Esophagus squamous epithelium (tissue), 5 donors: ENCODE measurements around the gene UBE2Q2. TPM values are rescaled to one million over a fixed set of nuclear protein-coding genes. Genes with fewer than 3 reads are reported as not detected.
"Not testable (repeated sequence)": the region's sequence is repeated elsewhere in the genome, so short reads cannot be mapped to it uniquely, and the experiment has no call there.

Source experiments
- DNase-seq: peaks from one replicate; lab custom pipeline; 2025; lab: John Stamatoyannopoulos, UW
- H3K27ac ChIP-seq, 4 donors: fragments of 200-600 bp; sonication (generic); one replicate each; pipeline ENCODE4 v1.5.1; 2016 to 2019; ENCODE audit warnings: mild to moderate bottlenecking in 1 of 4
- H3K27me3 ChIP-seq, 4 donors: fragments of 200-600 bp; sonication (generic); 1 replicate in 3 of 4; 2 replicates in 1 of 4; pipeline versions ENCODE4 v1.5.1 to v1.6.0; 2017 to 2021; ENCODE audit warnings: antibody characterized with exemption in 1 of 4
- H3K36me3 ChIP-seq, 3 donors: fragments of 200-600 bp; sonication (generic); one replicate each; pipeline ENCODE4 v1.5.1; 2016 to 2019
- H3K4me1 ChIP-seq, 3 donors: fragments of 200-600 bp; sonication (generic); one replicate each; pipeline ENCODE4 v1.5.1; 2017 to 2019
- H3K4me3 ChIP-seq, 4 donors: fragments of 200-600 bp; sonication (generic); 1 replicate in 3 of 4; 2 replicates in 1 of 4; pipeline ENCODE4 v1.5.1; 2016 to 2019; ENCODE audit warnings: mild to moderate bottlenecking in 2 of 4, moderate library complexity in 1 of 4
- H3K9me3 ChIP-seq, 3 donors: fragments of 200-600 bp; sonication (generic); one replicate each; pipeline ENCODE4 v1.5.1; 2016 to 2019
- CTCF ChIP-seq, 6 experiments: fragments of 450-650 bp in 4 of 6; fragments of 200-600 bp in 2 of 6; sonication (generic) in 2 of 6; IDR thresholded peaks; one replicate each; pipeline ENCODE4 v1.5.1; 2016 to 2019; ENCODE audit warnings: antibody characterized with exemption in 6 of 6, mild to moderate bottlenecking in 4 of 6, moderate library complexity in 4 of 6
- POLR2A ChIP-seq, 4 donors: fragments of 450-650 bp; IDR thresholded peaks; one replicate each; pipeline ENCODE4 v1.6.1; 2017; ENCODE audit warnings: antibody characterized with exemption in 4 of 4, mild to moderate bottlenecking in 4 of 4, moderate library complexity in 3 of 4
- WGBS, 2 donors: methylation state at CpG; one replicate each; pipeline ENCODE4 v1.1.5; 2018; 5-methylcytosine and 5-hydroxymethylcytosine counted together
- intact Hi-C: fragments of 100-400 bp; cut with DNase I; formaldehyde crosslinking; loops from one replicate; pipeline ENCODE4 v1.15.0; 2022
- total RNA-seq, 4 donors: library from RNA; depleted of rRNA; stranded (reverse); fragments of >200 nt; gene quantifications; one replicate each; pipeline ENCODE4 v1.1.0, GENCODE V29; 2016
- donor health status: DM: yes; HTN: yes; CAD: no.

UBE2Q2 gene
- total RNA-seq, 4 donors from 2014 or later = 9.1 to 40.2 (median 25.6) TPM

GRCh38 chr15:75857886-75858285 is 14.6 kb downstream of the UBE2Q2 start:
- peaks cover 0 to 37% (median 0%) of the 10 kb centered on the region in 3 donors for H3K36me3 ChIP-seq
- no peak overlapping the region for H3K27ac ChIP-seq
- no peaks in the 10 kb centered on the region for H3K4me1 ChIP-seq
- no peaks in the 10 kb centered on the region for H3K27me3 ChIP-seq
- intact Hi-C loops = no loop called here
- no peak for TF ChIP-seq POLR2A (IDR thresholded peaks at IDR 0.05)
- no peaks in the 10 kb centered on the region for H3K9me3 ChIP-seq
- no peak overlapping the region for H3K4me3 ChIP-seq
- no peak for DNase-seq

- intact Hi-C loops = no loop called here
- Histone ChIP-seq H3K27ac (no peak overlapping the region), H3K4me1 (no peaks in the 10 kb centered on the region), H3K9me3 (no peaks in the 10 kb centered on the region), H3K4me3 (no peak overlapping the region), H3K36me3 (peaks cover 0 to 22% (median 0%) of the 10 kb centered on the region in 3 donors), H3K27me3 (no peaks in the 10 kb centered on the region)
- TF ChIP-seq POLR2A (IDR thresholded peaks at IDR 0.05) (no peak), CTCF (IDR thresholded peaks at IDR 0.05) (no peak)
- DNase-seq = no peak
- 86 to 87% methylated on average over 6 of the region's 6 CpGs for WGBS, 2 donors
These were observed 18.6 kb downstream of the UBE2Q2 start for GRCh38 chr15:75861750-75862402.

- Histone ChIP-seq H3K4me3 (no peak overlapping the region), H3K27ac (no peak overlapping the region), H3K9me3 (no peaks in the 10 kb centered on the region), H3K27me3 (no peaks in the 10 kb centered on the region), H3K36me3 (peaks cover 0 to 17% (median 0%) of the 10 kb centered on the region in 3 donors), H3K4me1 (no peaks in the 10 kb centered on the region)
- 100% methylated on average over 1 of the region's 1 CpG for WGBS, 2 donors
- intact Hi-C loops = no loop called here
- TF ChIP-seq CTCF (IDR thresholded peaks at IDR 0.05) (no peak), POLR2A (IDR thresholded peaks at IDR 0.05) (no peak)
- DNase-seq = no peak
These were observed 19.5 kb downstream of the UBE2Q2 start for GRCh38 chr15:75862796-75863195.

GRCh38 chr15:75864213-75865059 is 21.2 kb downstream of the UBE2Q2 start:
- TF ChIP-seq POLR2A (IDR thresholded peaks at IDR 0.05) (no peak), CTCF (IDR thresholded peaks at IDR 0.05) (no peak)
- Histone ChIP-seq H3K27ac (no peak overlapping the region), H3K4me1 (no peaks in the 10 kb centered on the region), H3K36me3 (peaks cover 0 to 20% (median 0%) of the 10 kb centered on the region in 3 donors), H3K27me3 (no peaks in the 10 kb centered on the region), H3K9me3 (no peaks in the 10 kb centered on the region), H3K4me3 (no peak overlapping the region)
- intact Hi-C loops = no loop called here
- DNase-seq = no peak
- 78 to 83% methylated on average over 5 of the region's 5 CpGs for WGBS, 2 donors

GRCh38 chr15:75866045-75866444 is 22.8 kb downstream of the UBE2Q2 start:
- not testable (repeated sequence) for DNase-seq

GRCh38 chr15:75866916-75867315 is 23.7 kb downstream of the UBE2Q2 start:
- H3K4me3 ChIP-seq = no peak overlapping the region
- intact Hi-C loops = no loop called here
- H3K36me3 ChIP-seq = peaks cover 0 to 30% (median 0%) of the 10 kb centered on the region in 3 donors
- no peak for TF ChIP-seq POLR2A (IDR thresholded peaks at IDR 0.05)
- TF ChIP-seq CTCF (IDR thresholded peaks at IDR 0.05) = no peak
- no peaks in the 10 kb centered on the region for H3K4me1 ChIP-seq
- H3K27me3 ChIP-seq = no peaks in the 10 kb centered on the region
- H3K27ac ChIP-seq = no peak overlapping the region
- no peaks in the 10 kb centered on the region for H3K9me3 ChIP-seq
- no peak for DNase-seq

More at GRCh38 chr15:75866045-75866444, 22.8 kb downstream of the UBE2Q2 start:
- H3K9me3 ChIP-seq, H3K27me3 ChIP-seq, H3K4me3 ChIP-seq, intact Hi-C loops, H3K4me1 ChIP-seq, H3K27ac ChIP-seq: not testable (repeated sequence)
- WGBS, 2 donors = 88 to 100% methylated on average over 1 of the region's 1 CpG
- H3K36me3 ChIP-seq = peaks cover 0 to 31% (median 0%) of the 10 kb centered on the region in 3 donors
